Immature natural killer cell (primary cell): Measurements from ENCODE around the gene DUSP11. TPM values are rescaled to one million over a fixed set of nuclear protein-coding genes. Genes with fewer than 3 reads are reported as not detected.
"Not testable (repeated sequence)": the region's sequence is repeated elsewhere in the genome, so short reads cannot be mapped to it uniquely, and the experiment has no call there.

Experiments used
- DNase-seq, 3 donors: peaks; one replicate each; pipeline ENCODE4 v3.0.0; 2022; ENCODE audit warnings: mixed read lengths in 1 of 3
- H3K27ac Mint-ChIP-seq, 6 donors: one replicate each; pipeline ENCODE4 v1.8.0; 2020; ENCODE audit warnings: mixed read lengths in 6 of 6, mild to moderate bottlenecking in 5 of 6, inconsistent platforms in 4 of 6, moderate library complexity in 3 of 6
- H3K27me3 Mint-ChIP-seq, 3 donors: one replicate each; pipeline ENCODE4 v1.8.0; 2020 to 2021; ENCODE audit warnings: low read depth in 3 of 3, mild to moderate bottlenecking in 3 of 3, mixed read lengths in 3 of 3, moderate library complexity in 3 of 3, inconsistent platforms in 1 of 3
- H3K36me3 Mint-ChIP-seq, 3 donors: one replicate each; pipeline ENCODE4 v1.8.0; 2020; ENCODE audit warnings: mixed read lengths in 3 of 3, inconsistent platforms in 2 of 3, mild to moderate bottlenecking in 2 of 3
- H3K4me1 Mint-ChIP-seq, 2 donors: one replicate each; pipeline ENCODE4 v1.8.0; 2020; ENCODE audit warnings: inconsistent platforms in 2 of 2, mild to moderate bottlenecking in 2 of 2, mixed read lengths in 2 of 2, moderate library complexity in 1 of 2
- H3K4me3 Mint-ChIP-seq, 5 donors: one replicate each; pipeline ENCODE4 v1.8.0; 2020; ENCODE audit warnings: mild to moderate bottlenecking in 5 of 5, mixed read lengths in 5 of 5, inconsistent platforms in 3 of 5, moderate library complexity in 3 of 5
- H3K9me3 Mint-ChIP-seq, 6 donors: one replicate each; pipeline ENCODE4 v1.8.0; 2020; ENCODE audit warnings: mild to moderate bottlenecking in 6 of 6, mixed read lengths in 6 of 6, inconsistent platforms in 4 of 6, moderate library complexity in 3 of 6
- polyA plus RNA-seq, 3 donors: library from polyadenylated mRNA; unstranded; fragments of 300-500 nt; fragmentation: Illumina TruSeq; gene quantifications; one replicate each; pipeline ENCODE4 v1.2.3, GENCODE V29; 2021

The DUSP11 gene
- polyA plus RNA-seq, 3 donors from 2014 or later = 52.2 to 65.3 (median 56.0) TPM

GRCh38 chr2:73762571-73762970 is 17.3 kb downstream of the DUSP11 start:
- H3K36me3 Mint-ChIP-seq = peaks cover 16 to 55% (median 18%) of the 10 kb centered on the region in 3 donors
- H3K27ac Mint-ChIP-seq = no peak overlapping the region
- H3K4me1 Mint-ChIP-seq = peaks cover 2 to 3% of the 10 kb centered on the region in 2 donors
- peaks cover 0 to 1% (median 0%) of the 10 kb centered on the region in 3 donors for H3K27me3 Mint-ChIP-seq
- no peak for DNase-seq
- H3K4me3 Mint-ChIP-seq = no peak overlapping the region
- no peaks in the 10 kb centered on the region for H3K9me3 Mint-ChIP-seq

- Mint-ChIP-seq H3K9me3 (no peaks in the 10 kb centered on the region), H3K27ac (no peak overlapping the region), H3K36me3 (peaks cover 3 to 45% (median 8%) of the 10 kb centered on the region in 3 donors)
Measured at GRCh38 chr2:73759904-73760303, 20.0 kb downstream of the DUSP11 start.

GRCh38 chr2:73759285-73759764 is 20.6 kb downstream of the DUSP11 start:
- H3K4me3 Mint-ChIP-seq = no peak overlapping the region
- DNase-seq = no peak
- H3K27ac Mint-ChIP-seq = no peak overlapping the region
- H3K36me3 Mint-ChIP-seq = peaks cover 3 to 47% (median 10%) of the 10 kb centered on the region in 3 donors
- peaks cover 0 to 1% (median 0%) of the 10 kb centered on the region in 3 donors for H3K27me3 Mint-ChIP-seq
- H3K9me3 Mint-ChIP-seq = no peaks in the 10 kb centered on the region
- H3K4me1 Mint-ChIP-seq = no peaks in the 10 kb centered on the region

More at GRCh38 chr2:73759904-73760303, 20.0 kb downstream of the DUSP11 start:
- Mint-ChIP-seq H3K4me3 (no peak overlapping the region), H3K4me1 (no peaks in the 10 kb centered on the region), H3K27me3 (peaks cover 0 to 1% (median 0%) of the 10 kb centered on the region in 3 donors)
- DNase-seq = no peak

GRCh38 chr2:73754332-73754731 is 25.6 kb downstream of the DUSP11 start:
- not testable (repeated sequence) for DNase-seq, H3K9me3 Mint-ChIP-seq, H3K4me1 Mint-ChIP-seq, H3K27me3 Mint-ChIP-seq
- Mint-ChIP-seq H3K36me3 (peaks cover 3 to 30% (median 13%) of the 10 kb centered on the region in 3 donors), H3K27ac (peak overlapping the region in 1 of 6 donors; percentile 36), H3K4me3 (peak overlapping the region in 1 of 5 donors; percentile 18)

GRCh38 chr2:73749314-73749713 is 30.6 kb downstream of the DUSP11 start:
- H3K27ac Mint-ChIP-seq = peak overlapping the region in 1 of 6 donors; percentile 73
- peaks cover 26 to 46% (median 35%) of the 10 kb centered on the region in 3 donors for H3K36me3 Mint-ChIP-seq

GRCh38 chr2:73746877-73747208 is 33.1 kb downstream of the DUSP11 start:
- Mint-ChIP-seq H3K27me3 (peaks cover 0 to 2% (median 0%) of the 10 kb centered on the region in 3 donors), H3K4me1 (peaks cover 24 to 26% of the 10 kb centered on the region in 2 donors), H3K4me3 (peak overlapping the region; percentile 4 to 68 (median 50)), H3K9me3 (no peaks in the 10 kb centered on the region), H3K27ac (peak overlapping the region; percentile 27 to 89 (median 72)), H3K36me3 (peaks cover 31 to 46% (median 33%) of the 10 kb centered on the region in 3 donors)
- DNase-seq = peak in 1 of 3 donors; percentile 16

More at GRCh38 chr2:73749314-73749713, 30.6 kb downstream of the DUSP11 start:
- H3K4me3 Mint-ChIP-seq = no peak overlapping the region
- H3K9me3 Mint-ChIP-seq = no peaks in the 10 kb centered on the region
- DNase-seq = no peak
- H3K27me3 Mint-ChIP-seq = peaks cover 0 to 2% (median 0%) of the 10 kb centered on the region in 3 donors
- peaks cover 24 to 26% of the 10 kb centered on the region in 2 donors for H3K4me1 Mint-ChIP-seq

GRCh38 chr2:73746015-73746876 is 33.7 kb downstream of the DUSP11 start:
- H3K27ac Mint-ChIP-seq = peak overlapping the region in 5 of 6 donors; percentile 67 to 89 (median 82)
- H3K27me3 Mint-ChIP-seq = peaks cover 0 to 2% (median 0%) of the 10 kb centered on the region in 3 donors
- peaks cover 24 to 26% of the 10 kb centered on the region in 2 donors for H3K4me1 Mint-ChIP-seq
- peak overlapping the region in 4 of 5 donors; percentile 6 to 68 (median 52) for H3K4me3 Mint-ChIP-seq
- peak in 1 of 3 donors; percentile 12 for DNase-seq
- peaks cover 33 to 51% (median 39%) of the 10 kb centered on the region in 3 donors for H3K36me3 Mint-ChIP-seq
- no peaks in the 10 kb centered on the region for H3K9me3 Mint-ChIP-seq

GRCh38 chr2:73740767-73741166 is 39.1 kb downstream of the DUSP11 start:
- H3K36me3 Mint-ChIP-seq = peaks cover 19 to 27% (median 23%) of the 10 kb centered on the region in 3 donors
- peaks cover 0 to 3% (median 0%) of the 10 kb centered on the region in 6 donors for H3K9me3 Mint-ChIP-seq
- H3K4me1 Mint-ChIP-seq = peaks cover 21 to 26% of the 10 kb centered on the region in 2 donors
- no peak overlapping the region for H3K4me3 Mint-ChIP-seq
- DNase-seq = no peak
- no peak overlapping the region for H3K27ac Mint-ChIP-seq
- H3K27me3 Mint-ChIP-seq = peaks cover 5 to 13% (median 12%) of the 10 kb centered on the region in 3 donors

GRCh38 chr2:73739101-73739500 is 40.8 kb downstream of the DUSP11 start:
- H3K27ac Mint-ChIP-seq = peak overlapping the region in 1 of 6 donors; percentile 7
- peaks cover 20 to 30% of the 10 kb centered on the region in 2 donors for H3K4me1 Mint-ChIP-seq
- H3K9me3 Mint-ChIP-seq = peaks cover 0 to 3% (median 0%) of the 10 kb centered on the region in 6 donors
- peak overlapping the region in 2 of 5 donors; percentile 44 to 45 for H3K4me3 Mint-ChIP-seq
- H3K36me3 Mint-ChIP-seq = peaks cover 15% of the 10 kb centered on the region in 3 donors
- H3K27me3 Mint-ChIP-seq = peaks cover 5 to 13% (median 12%) of the 10 kb centered on the region in 3 donors
- no peak for DNase-seq

- peak; percentile 95 to 96 (median 95) for DNase-seq
Measured at GRCh38 chr2:73736855-73737779, 42.8 kb downstream of the DUSP11 start, which contains the start of gene TPRKB. TSS of gene TPRKB (minus strand) at chr2:73737345. CDS start at chr2:73734569, 2,776 bp downstream.

GRCh38 chr2:73736378-73736777 is 43.5 kb downstream of the DUSP11 start:
- peak overlapping the region; percentile 91 to 99 (median 93) for H3K4me3 Mint-ChIP-seq
- H3K27me3 Mint-ChIP-seq = peaks cover 5 to 13% (median 12%) of the 10 kb centered on the region in 3 donors
- peaks cover 0 to 3% (median 0%) of the 10 kb centered on the region in 6 donors for H3K9me3 Mint-ChIP-seq
- no peak for DNase-seq
- peaks cover 20 to 34% of the 10 kb centered on the region in 2 donors for H3K4me1 Mint-ChIP-seq
- H3K27ac Mint-ChIP-seq = peak overlapping the region; percentile 87 to 94 (median 92)
- peaks cover 6 to 23% (median 8%) of the 10 kb centered on the region in 3 donors for H3K36me3 Mint-ChIP-seq

More at GRCh38 chr2:73736855-73737779, 42.8 kb downstream of the DUSP11 start, which contains the start of gene TPRKB:
- Mint-ChIP-seq H3K36me3 (peaks cover 14 to 24% (median 15%) of the 10 kb centered on the region in 3 donors), H3K27ac (peak within 1 kb of the TSS; percentile 87 to 94 (median 92)), H3K4me3 (peak within 1 kb of the TSS; percentile 91 to 99 (median 93)), H3K9me3 (peaks cover 0 to 3% (median 0%) of the 10 kb centered on the region in 6 donors), H3K4me1 (peaks cover 20 to 34% of the 10 kb centered on the region in 2 donors), H3K27me3 (peaks cover 5 to 13% (median 12%) of the 10 kb centered on the region in 3 donors)

- Mint-ChIP-seq H3K36me3 (peaks cover 13 to 41% (median 16%) of the 10 kb centered on the region in 3 donors), H3K27ac (no peak overlapping the region), H3K4me1 (peaks cover 0 to 10% of the 10 kb centered on the region in 2 donors), H3K27me3 (peaks cover 0 to 2% (median 0%) of the 10 kb centered on the region in 3 donors), H3K9me3 (no peaks in the 10 kb centered on the region), H3K4me3 (no peak overlapping the region)
- no peak for DNase-seq
Measured at GRCh38 chr2:73730810-73731209, 49.1 kb downstream of the DUSP11 start.

GRCh38 chr2:73728711-73729110 is 51.2 kb downstream of the DUSP11 start:
- peak overlapping the region in 1 of 6 donors; percentile 23 for H3K27ac Mint-ChIP-seq
- DNase-seq = no peak
- peaks cover 13 to 37% (median 16%) of the 10 kb centered on the region in 3 donors for H3K36me3 Mint-ChIP-seq
- peaks cover 0 to 4% of the 10 kb centered on the region in 2 donors for H3K4me1 Mint-ChIP-seq
- H3K27me3 Mint-ChIP-seq = peaks cover 0 to 2% (median 0%) of the 10 kb centered on the region in 3 donors
- no peak overlapping the region for H3K4me3 Mint-ChIP-seq
- no peaks in the 10 kb centered on the region for H3K9me3 Mint-ChIP-seq
